GM12891 (cell line): ENCODE measurements around the gene SLC15A1.
A peak's percentile ranks its signal among the peaks of the same experiment; 100 is the strongest.

Experiments
- DNase-seq: peaks from one replicate; pipeline ENCODE4 v3.0.0; 2011; ENCODE audit warnings: low spot score; ENCODE audit not compliant: insufficient read length
- FAIRE-seq: peaks from 2 replicates; lab custom pipeline; 2011; peaks lifted over from hg19 to GRCh38; lab: Jason Lieb, UNC
- PAX5 ChIP-seq: IDR thresholded peaks from 2 replicates; pipeline ENCODE4 v1.6.1; 2011; ENCODE audit warnings: low read length, moderate library complexity, mild to moderate bottlenecking; ENCODE audit not compliant: insufficient read depth, severe bottlenecking
- POLR2A ChIP-seq: IDR thresholded peaks from 2 replicates; pipeline ENCODE4 v1.6.1; 2011; ENCODE audit warnings: low read depth, low read length, control low read depth
- POLR2AphosphoS5 ChIP-seq: IDR thresholded peaks from 2 replicates; pipeline ENCODE4 v1.6.1; 2011; ENCODE audit warnings: low read depth, low read length, control low read depth
- POU2F2 ChIP-seq: IDR thresholded peaks from 2 replicates; pipeline ENCODE4 v1.6.1; 2011; ENCODE audit warnings: low read depth, mild to moderate bottlenecking, control low read depth, low read length, moderate library complexity
- SPI1 ChIP-seq: IDR thresholded peaks from 2 replicates; pipeline ENCODE4 v1.6.1; 2011; ENCODE audit warnings: low read depth, low read length, control low read depth
- TAF1 ChIP-seq: IDR thresholded peaks from 2 replicates; pipeline ENCODE4 v1.6.1; 2011; ENCODE audit warnings: low read depth, low read length, control low read depth

Gene SLC15A1

GRCh38 chr13:98719527-98720250 lies 32.8 kb downstream of the SLC15A1 start:
- no peak for FAIRE-seq
- TF ChIP-seq POU2F2 (no peak), PAX5 (no peak), TAF1 (no peak), POLR2A (no peak), SPI1 (no peak), POLR2AphosphoS5 (no peak)
- no peak for DNase-seq

- DNase-seq: no peak
- no peak for FAIRE-seq
- TF ChIP-seq POLR2AphosphoS5: no peak
- TF ChIP-seq POU2F2: no peak
- TF ChIP-seq SPI1: no peak
- TF ChIP-seq POLR2A: no peak
- TF ChIP-seq TAF1: no peak
- no peak for TF ChIP-seq PAX5
These were observed 34.6 kb downstream of the SLC15A1 start for GRCh38 chr13:98717891-98718290.

GRCh38 chr13:98717256-98717655 lies 35.2 kb downstream of the SLC15A1 start:
- FAIRE-seq: no peak
- TF ChIP-seq POLR2AphosphoS5 (no peak), POLR2A (no peak), SPI1 (no peak), PAX5 (no peak), TAF1 (no peak), POU2F2 (no peak)

GRCh38 chr13:98710521-98710920 lies 42.0 kb downstream of the SLC15A1 start:
- TF ChIP-seq TAF1 (no peak), POLR2A (no peak), SPI1 (no peak), POLR2AphosphoS5 (no peak), POU2F2 (no peak), PAX5 (no peak)
- FAIRE-seq: no peak

More at GRCh38 chr13:98717256-98717655, 35.2 kb downstream of the SLC15A1 start:
- DNase-seq: no peak

GRCh38 chr13:98707281-98707999 lies 45.0 kb downstream of the SLC15A1 start:
- TF ChIP-seq TAF1 (no peak), POU2F2 (no peak), PAX5 (no peak), POLR2AphosphoS5 (no peak), SPI1 (peak; percentile 89), POLR2A (no peak)
- no peak for DNase-seq
- peak; percentile 90 for FAIRE-seq

More at GRCh38 chr13:98710521-98710920, 42.0 kb downstream of the SLC15A1 start:
- DNase-seq: no peak

GRCh38 chr13:98706446-98707110 lies 45.9 kb downstream of the SLC15A1 start:
- no peak for FAIRE-seq
- no peak for DNase-seq
- TF ChIP-seq POLR2AphosphoS5 (no peak), SPI1 (no peak), PAX5 (no peak), POLR2A (no peak), TAF1 (no peak), POU2F2 (no peak)

- DNase-seq (no peak), FAIRE-seq (no peak)
- TF ChIP-seq POLR2A: no peak
- TF ChIP-seq POLR2AphosphoS5: no peak
- TF ChIP-seq TAF1: no peak
- no peak for TF ChIP-seq SPI1
- no peak for TF ChIP-seq POU2F2
- no peak for TF ChIP-seq PAX5
These were observed 54.7 kb downstream of the SLC15A1 start for GRCh38 chr13:98697791-98698190.

- TF ChIP-seq POU2F2 (no peak), TAF1 (no peak), POLR2AphosphoS5 (no peak), SPI1 (no peak), PAX5 (no peak), POLR2A (no peak)
- FAIRE-seq (no peak), DNase-seq (no peak)
These were observed 58.7 kb downstream of the SLC15A1 start for GRCh38 chr13:98693756-98694155.

- TF ChIP-seq SPI1: no peak
- no peak for TF ChIP-seq POLR2A
- TF ChIP-seq PAX5: no peak
- FAIRE-seq (no peak), DNase-seq (no peak)
These were observed 61.1 kb downstream of the SLC15A1 start for GRCh38 chr13:98691360-98691759.
